ENCODE data around the gene SPDYA.

DNA sequence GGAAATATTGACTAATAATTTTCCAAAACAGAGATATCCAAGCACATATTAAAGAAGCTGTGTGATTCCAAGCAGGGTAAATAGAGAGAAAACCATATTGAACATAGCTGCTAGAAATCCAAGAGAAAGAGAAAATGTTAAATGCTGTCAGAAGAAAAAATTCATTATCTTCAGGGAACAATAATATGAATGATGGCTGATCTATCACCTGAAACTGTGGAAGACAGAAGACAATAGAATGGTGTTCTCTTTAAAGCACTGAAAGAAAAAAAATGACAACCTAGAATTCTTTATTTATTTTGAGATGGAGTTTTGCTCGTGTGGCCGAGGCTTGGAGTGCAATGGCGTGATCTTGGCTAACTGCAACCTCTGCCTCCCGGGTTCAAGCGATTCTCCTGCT, 41.7 kb upstream of the SPDYA start:
- TF ChIP-seq POLR2A (IDR thresholded peaks at IDR 0.05; ENCODE audit: extremely low read depth, insufficient read length) (no peak), CTCF (IDR thresholded peaks at IDR 0.05; ENCODE audit: low read depth, low read length) (no peak)
